Bronchial epithelial cell (primary cell): Measurements from ENCODE around the gene RPL11. TPM values are rescaled to one million over a fixed set of nuclear protein-coding genes. Genes with fewer than 3 reads are reported as not detected.
"Not testable (repeated sequence)": the region's sequence is repeated elsewhere in the genome, so short reads cannot be mapped to it uniquely, and the experiment has no call there.

ENCODE experiments used
- DNase-seq: peaks from one replicate; pipeline ENCODE4 v3.0.0-alpha.2; 2010; ENCODE audit warnings: low read depth
- FAIRE-seq: peaks from 2 replicates; lab custom pipeline; 2011; peaks lifted over from hg19 to GRCh38; lab: Jason Lieb, UNC
- H3K27me3 ChIP-seq: 2 replicates; pipeline ENCODE4 v1.5.1; 2011; ENCODE audit warnings: low read length; ENCODE audit not compliant: control insufficient read depth, insufficient read depth
- H3K36me3 ChIP-seq: 2 replicates; pipeline ENCODE4 v1.5.1; 2011; ENCODE audit warnings: low read length; ENCODE audit not compliant: control insufficient read depth, insufficient read depth
- H3K4me3 ChIP-seq: 2 replicates; pipeline ENCODE4 v1.5.1; 2011; ENCODE audit warnings: mild to moderate bottlenecking, low read depth, low read length, control low read depth
- total RNA-seq: library from RNA; depleted of rRNA; stranded (reverse); fragments of >200 nt; gene quantifications from 2 replicates; pipeline ENCODE4 v1.2.1, GENCODE V29; 2014
- TF ChIP-seq, protein P1 (sequence below): IDR thresholded peaks from 2 replicates; pipeline ENCODE4 v1.5.1; 2011; ENCODE audit warnings: mild to moderate bottlenecking, moderate library complexity, low read length, control low read depth, inconsistent platforms; ENCODE audit not compliant: insufficient read depth, severe bottlenecking

The RPL11 gene
- total RNA-seq, 1 donor from 2014 or later, result 1,896 TPM

DNA sequence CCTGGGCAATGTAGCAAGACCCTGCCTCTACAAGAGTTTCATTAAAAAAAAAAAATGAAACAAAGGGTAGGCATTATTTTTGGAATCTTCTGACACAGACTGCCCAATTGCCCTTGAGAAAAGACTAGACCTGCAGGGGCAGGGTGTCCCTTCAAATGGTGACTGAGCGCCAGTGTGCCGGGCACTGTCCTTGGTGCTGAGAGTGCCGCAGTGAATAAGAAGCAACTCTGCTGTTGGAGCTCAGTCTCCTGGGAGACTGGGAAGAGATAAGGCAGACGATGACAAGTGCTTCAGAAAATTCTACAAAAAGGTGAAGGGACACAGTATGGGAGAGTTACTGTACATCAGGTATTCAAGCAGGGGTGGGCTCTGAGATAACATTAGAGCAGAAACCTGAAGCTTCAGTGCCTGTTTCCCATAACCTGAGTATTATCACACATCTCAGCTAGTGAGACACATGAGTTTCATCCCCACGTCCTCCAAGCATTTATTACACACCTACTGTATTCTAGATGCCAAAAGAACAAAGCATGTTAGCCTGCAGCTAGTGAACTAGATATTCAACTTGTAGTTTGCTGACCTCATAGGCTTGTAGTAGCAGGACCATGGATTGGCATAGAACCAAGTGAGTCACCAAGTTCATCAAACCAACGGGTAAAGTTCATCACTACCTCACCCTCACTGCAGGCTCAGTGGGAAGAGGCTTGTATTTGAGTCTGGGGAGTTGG, 18.4 kb upstream of the RPL11 start:
- peak; percentile 87 for FAIRE-seq

DNA sequence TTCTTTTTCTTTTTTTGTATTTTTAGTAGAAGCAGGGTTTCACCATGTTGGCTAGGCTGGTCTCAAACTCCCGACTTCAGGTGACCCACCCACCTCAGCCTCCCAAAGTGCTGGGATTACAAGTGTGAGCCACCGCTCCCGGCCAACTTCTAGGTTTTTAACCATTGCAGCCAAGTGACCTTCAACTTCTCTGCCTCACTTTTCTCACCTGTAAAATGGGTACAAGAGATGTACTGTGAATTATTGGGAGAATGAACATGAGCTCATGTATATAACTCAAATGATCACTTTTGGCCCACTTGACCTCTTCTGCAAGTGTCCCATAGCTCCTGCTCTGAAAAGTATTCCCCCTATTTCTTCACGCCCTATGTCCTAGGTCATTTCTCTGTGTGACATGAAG, 11.8 kb upstream of the RPL11 start:
- DNase-seq, result no peak
- Histone ChIP-seq H3K27me3 (no peaks in the 10 kb centered on the region), H3K4me3 (no peak overlapping the region), H3K36me3 (no peaks in the 10 kb centered on the region)
- FAIRE-seq, result no peak
- TF ChIP-seq, protein P1, sequence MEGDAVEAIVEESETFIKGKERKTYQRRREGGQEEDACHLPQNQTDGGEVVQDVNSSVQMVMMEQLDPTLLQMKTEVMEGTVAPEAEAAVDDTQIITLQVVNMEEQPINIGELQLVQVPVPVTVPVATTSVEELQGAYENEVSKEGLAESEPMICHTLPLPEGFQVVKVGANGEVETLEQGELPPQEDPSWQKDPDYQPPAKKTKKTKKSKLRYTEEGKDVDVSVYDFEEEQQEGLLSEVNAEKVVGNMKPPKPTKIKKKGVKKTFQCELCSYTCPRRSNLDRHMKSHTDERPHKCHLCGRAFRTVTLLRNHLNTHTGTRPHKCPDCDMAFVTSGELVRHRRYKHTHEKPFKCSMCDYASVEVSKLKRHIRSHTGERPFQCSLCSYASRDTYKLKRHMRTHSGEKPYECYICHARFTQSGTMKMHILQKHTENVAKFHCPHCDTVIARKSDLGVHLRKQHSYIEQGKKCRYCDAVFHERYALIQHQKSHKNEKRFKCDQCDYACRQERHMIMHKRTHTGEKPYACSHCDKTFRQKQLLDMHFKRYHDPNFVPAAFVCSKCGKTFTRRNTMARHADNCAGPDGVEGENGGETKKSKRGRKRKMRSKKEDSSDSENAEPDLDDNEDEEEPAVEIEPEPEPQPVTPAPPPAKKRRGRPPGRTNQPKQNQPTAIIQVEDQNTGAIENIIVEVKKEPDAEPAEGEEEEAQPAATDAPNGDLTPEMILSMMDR, result no peak

More for the DNA sequence above, 18.4 kb upstream of the RPL11 start:
- TF ChIP-seq, protein P1, result no peak
- Histone ChIP-seq H3K36me3 (no peaks in the 10 kb centered on the region), H3K4me3 (no peak overlapping the region), H3K27me3 (no peaks in the 10 kb centered on the region)
- peak; percentile 100 for DNase-seq

DNA sequence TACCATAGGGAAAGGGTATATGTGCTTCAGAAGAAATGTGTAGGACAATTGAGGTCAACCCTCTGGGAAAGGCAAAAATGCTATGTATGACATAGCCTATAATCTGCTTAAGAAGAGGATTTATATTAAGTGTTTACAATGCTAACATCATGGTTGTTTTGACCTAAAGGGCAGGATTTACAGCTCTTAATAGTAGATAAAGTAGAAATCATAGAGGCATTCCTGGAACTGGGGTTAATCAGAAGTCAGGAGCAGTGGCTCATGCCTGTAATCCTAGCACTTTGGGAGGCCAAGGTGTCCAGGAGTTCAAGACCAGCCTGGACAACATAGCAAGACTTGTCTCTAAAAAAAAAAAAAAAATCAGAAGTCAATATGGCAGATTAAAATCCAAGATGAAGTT, 8.7 kb upstream of the RPL11 start:
- TF ChIP-seq, protein P1, result no peak

GRCh38 chr1:23684415-23684814, 7.2 kb upstream of the RPL11 start:
- no peaks in the 10 kb centered on the region for H3K27me3 ChIP-seq
- TF ChIP-seq, protein P1, result no peak
- H3K4me3 ChIP-seq, result no peak overlapping the region
- no peaks in the 10 kb centered on the region for H3K36me3 ChIP-seq
- no peak for FAIRE-seq
- no peak for DNase-seq

More for the DNA sequence above, 8.7 kb upstream of the RPL11 start:
- H3K36me3 ChIP-seq, result no peaks in the 10 kb centered on the region
- FAIRE-seq (no peak), DNase-seq (no peak)
- H3K4me3 ChIP-seq, result no peak overlapping the region
- no peaks in the 10 kb centered on the region for H3K27me3 ChIP-seq

- not testable (repeated sequence) for H3K27me3 ChIP-seq, FAIRE-seq, H3K36me3 ChIP-seq, DNase-seq, H3K4me3 ChIP-seq
Measured at GRCh38 chr1:23685197-23685596, 6.4 kb upstream of the RPL11 start.

DNA sequence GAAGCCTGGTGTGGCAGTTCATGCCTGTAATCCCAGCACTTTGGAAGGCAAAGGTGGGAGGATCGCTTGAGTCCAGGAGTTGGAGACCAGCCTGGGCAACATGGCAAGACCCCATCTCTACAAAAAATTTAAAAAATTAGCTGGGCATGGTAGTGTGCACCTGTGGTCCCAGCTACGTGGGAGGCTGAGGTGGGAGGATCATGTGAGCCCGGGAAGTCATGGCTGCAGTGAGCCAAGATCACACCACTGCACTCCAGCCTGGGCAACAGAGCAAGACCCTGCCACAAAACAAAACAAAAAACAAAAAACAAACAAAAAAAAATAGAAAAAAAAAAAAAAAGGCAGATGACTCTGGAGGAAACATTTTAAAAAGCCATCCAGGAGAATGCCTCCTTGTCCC, 3.9 kb upstream of the RPL11 start:
- H3K4me3 ChIP-seq, H3K36me3 ChIP-seq, FAIRE-seq, H3K27me3 ChIP-seq, DNase-seq: not testable (repeated sequence)

GRCh38 chr1:23688281-23688680, 3.3 kb upstream of the RPL11 start:
- not testable (repeated sequence) for FAIRE-seq

More at GRCh38 chr1:23688281-23688680, 3.3 kb upstream of the RPL11 start:
- H3K36me3 ChIP-seq, DNase-seq, H3K27me3 ChIP-seq, H3K4me3 ChIP-seq: not testable (repeated sequence)
